GM19324 (cell line): ENCODE measurements around the gene SMCO3.

Experiments used
- ATAC-seq: cut with Tn5 transposase; IDR thresholded peaks from one replicate; pipeline ENCODE4 v1.9.1; 2021; ENCODE audit warnings: mild to moderate bottlenecking, moderate library complexity; ENCODE audit not compliant: unreplicated experiment, low FRiP score

The SMCO3 gene

DNA sequence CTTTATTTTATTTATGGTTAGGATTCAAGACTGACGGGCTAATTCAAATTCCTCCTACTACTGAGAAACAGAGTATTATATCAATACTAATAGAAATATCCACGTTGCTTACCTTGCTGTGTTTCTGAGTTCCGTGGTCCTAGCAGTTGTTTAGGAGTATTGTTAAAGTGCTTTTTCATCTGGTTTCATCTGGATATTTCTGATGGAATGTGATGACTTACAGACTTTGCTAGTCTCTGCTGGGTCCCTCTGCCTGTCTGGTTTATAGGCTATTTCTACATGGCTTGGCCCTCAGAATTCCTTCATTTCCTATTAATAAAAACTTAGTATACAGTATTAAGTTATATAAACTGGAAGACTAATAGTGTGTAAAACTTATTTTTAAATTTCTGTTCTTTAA lies at the start of gene SMCO3:
Gene SMCO3, minus strand, starts transcription at position 169 of the 400 bp plus-strand sequence. CDS start 7,502 bp downstream, outside the sequence.
- no peak for ATAC-seq

DNA sequence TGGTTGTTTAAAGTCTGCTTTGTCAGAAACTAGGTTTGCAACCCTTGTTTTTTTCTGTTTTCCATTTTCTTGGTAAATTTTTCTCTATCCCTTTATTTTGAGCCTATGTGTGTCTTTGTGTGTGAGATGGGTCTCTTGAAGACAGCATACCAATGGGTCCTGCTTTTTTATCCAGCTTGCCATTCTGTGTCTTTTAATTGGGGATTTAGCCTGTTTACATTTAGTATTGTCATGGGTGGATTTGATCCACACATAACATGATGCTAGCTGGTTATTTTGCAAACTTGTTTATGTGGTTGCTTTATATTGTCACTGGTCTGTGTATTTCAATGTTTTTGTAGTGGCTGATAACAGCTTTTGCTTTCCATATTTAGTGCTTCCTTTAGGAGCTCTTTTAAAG lies 46.5 kb upstream of the SMCO3 start:
- no peak for ATAC-seq

DNA sequence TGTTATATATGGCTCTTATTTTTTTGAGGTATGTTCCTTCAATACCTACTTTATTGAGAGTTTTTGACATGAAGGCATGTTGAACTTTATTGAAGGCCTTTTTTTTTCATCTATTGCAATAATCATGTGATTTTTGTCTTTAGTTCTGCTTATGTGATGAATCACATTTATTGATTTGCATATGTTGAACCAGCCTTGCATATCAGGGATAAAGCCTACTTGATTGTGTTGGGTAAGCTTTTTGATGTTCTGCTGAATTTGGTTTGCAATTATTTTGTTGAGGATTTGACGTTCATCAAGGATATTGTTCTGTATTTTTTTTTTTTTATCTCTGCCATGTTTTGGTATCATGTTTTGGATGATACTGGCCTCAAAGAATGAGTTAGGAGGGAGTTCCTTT lies 44.5 kb upstream of the SMCO3 start:
- no peak for ATAC-seq

GRCh38 chr12:14854586-14855183 lies 40.7 kb upstream of the SMCO3 start:
- ATAC-seq: peak; percentile 52

DNA sequence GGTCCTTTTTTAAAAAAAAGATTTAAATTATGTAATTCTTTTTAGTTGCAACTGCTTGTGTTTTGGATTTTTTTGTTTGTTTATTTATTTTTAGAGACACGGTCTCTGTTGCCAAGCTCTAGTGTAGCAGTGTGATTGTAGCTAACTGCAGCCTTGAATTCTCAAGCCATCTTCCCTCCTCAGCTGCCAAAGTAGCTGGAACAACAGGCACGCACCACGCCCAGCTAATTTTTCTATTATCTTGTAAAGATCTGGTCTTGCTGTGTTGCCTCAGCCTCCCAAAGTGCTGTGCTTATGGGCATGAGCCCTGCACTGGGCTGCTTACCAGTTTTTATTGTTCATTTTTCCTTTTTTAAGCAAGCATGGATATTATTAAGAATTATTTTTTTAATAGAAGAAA lies 40.0 kb upstream of the SMCO3 start:
- ATAC-seq: no peak

DNA sequence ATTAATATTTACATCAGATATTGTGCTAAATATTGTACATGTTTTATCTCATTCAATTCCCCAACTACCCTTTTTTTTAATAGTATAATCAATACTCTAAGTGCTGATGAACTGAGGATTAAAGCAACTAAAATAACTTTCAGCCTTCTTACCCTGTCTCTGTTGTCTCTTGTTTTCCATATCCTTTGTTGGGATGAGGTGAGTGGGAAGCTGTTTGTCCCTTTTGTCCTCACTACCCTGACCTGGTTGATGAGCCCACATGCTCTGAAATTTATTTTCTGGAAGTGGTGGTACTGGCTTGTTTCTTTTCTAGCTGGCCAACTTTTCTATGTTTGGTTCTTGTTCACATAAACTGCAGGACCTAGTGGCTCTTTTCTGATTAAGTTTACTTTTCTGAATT lies 38.9 kb upstream of the SMCO3 start:
- ATAC-seq: no peak

DNA sequence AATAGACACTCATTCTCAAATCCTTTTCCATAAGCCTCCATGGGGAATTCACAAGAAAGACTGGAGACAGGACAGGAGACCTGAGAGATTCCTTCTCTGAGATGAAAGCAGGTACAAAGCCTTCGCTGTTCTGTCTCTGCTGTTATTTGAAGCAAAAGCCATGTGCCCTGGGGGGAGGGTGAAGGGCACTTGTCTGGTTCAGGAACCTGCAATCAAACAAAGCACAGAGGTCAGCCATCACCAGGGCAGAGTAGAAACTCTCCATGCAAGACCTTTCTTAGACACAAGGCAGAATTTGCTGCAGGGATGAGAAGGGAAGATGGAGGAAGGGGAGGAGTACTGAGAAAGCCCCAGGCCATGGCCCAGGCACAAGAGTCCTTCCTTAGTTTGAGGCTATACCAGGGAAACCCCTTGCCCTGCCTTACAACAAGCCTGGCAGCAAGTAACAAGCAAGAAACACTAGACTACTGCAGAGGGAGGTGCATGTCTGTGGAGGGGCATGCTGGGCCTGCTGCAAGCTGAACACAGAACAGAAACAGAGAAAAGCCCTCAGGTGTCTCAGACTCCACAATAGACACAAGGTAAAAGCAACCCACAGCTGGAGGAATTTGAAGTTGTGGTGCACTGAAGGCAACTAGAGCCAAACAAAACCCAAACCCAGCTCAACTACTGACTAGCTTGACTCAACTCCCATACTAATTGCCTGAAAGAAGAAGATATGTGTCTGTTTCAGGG lies 37.1 kb upstream of the SMCO3 start:
- ATAC-seq: peak; percentile 76

DNA sequence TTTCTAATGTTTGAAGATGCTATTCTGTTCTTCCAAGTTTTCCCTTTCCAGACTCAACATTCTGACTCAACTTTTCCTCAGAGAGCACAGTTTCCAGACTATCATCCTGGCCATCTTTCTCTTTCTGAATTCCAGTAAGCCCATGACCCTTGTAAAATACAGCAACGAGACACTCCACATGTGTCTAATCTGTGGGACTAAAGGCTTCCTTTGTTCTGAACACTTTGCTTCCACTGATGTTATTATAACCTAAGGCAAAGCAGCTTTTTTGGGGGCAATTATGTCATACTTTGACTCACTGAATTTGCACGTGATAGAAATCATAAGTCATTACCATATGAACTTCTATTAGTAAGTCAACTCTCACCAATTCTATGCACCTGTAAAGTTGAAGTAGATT lies 35.7 kb upstream of the SMCO3 start:
- ATAC-seq: no peak

DNA sequence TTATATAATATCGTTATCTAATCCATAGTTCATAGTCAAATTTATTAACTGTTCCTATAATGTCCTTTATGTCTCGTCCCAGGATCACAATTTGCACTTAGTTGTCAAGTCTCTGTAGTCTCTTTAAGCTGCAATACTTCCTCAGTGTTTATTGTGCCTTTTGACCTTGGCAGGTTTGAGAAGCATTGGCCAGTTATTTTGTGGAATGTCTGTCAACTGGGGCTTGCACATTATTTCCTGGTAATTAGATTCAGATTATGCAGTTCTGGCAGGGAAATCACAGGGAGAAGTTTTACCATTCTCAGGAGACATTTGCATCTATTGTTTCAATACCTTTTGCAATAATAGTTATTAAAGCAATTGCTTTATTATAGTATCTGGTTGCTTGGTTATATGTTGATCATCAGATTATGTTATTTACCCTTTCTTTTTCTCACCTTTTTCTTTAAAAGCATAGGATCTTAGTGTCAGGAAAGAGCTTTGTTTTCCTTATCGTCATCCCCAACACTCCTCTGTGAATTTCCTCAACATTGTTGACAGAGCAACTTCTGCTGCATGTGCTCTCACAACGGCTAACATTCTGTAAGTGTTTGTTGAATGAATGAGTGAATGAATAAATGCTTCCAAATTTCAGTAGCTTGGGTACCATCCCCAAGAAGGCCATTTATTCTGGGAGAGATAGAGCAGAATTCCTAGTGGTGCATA lies 33.0 kb upstream of the SMCO3 start:
- no peak for ATAC-seq

- ATAC-seq: no peak
Observed at GRCh38 chr12:14846042-14846587, 32.1 kb upstream of the SMCO3 start.

GRCh38 chr12:14845350-14845750 lies 31.4 kb upstream of the SMCO3 start:
- no peak for ATAC-seq

GRCh38 chr12:14844401-14844800 lies 30.4 kb upstream of the SMCO3 start:
- no peak for ATAC-seq

- ATAC-seq: no peak
Observed at GRCh38 chr12:14843425-14843887, 29.5 kb upstream of the SMCO3 start, which contains the start of gene ART4. ART4 (minus strand) TSS chr12:14843526; CDS start chr12:14843113, 413 bp downstream.

DNA sequence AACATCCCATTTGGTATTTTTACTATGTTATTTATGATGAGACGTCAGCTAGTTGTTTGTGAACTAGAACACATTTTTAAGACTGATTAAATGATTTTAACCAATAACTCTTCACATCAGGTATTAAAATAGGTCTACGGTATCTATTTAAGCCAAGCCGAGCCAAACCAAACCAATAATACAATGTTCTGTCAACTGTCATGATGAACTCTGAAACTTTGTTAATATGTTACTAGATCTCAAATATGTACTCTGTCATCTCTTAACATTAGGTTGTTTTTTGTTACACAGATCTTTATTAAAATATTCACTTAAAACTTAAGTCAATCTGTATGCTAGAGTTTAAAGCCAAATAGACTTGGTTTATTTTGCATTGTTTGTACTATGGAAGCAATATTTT lies 28.3 kb upstream of the SMCO3 start:
- ATAC-seq: no peak

DNA sequence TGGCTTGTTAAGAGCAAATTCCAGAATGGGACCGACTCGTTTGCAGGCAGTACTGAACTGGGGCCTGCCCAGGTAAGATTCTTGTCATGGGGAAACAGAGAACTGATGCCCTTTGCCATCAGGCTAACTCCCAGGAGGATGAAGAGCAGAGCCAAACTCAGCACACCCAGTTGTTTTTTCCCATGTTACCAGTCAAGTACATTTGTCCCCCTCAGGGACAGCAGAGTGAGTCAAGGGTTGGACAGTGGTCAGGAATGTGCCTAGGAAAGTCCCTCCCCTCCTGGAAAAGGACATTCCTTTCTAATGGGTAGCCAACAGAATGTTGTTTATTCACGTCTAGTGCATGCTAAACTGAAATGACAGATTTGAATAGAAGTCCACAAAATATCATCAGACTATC lies 27.8 kb upstream of the SMCO3 start:
- no peak for ATAC-seq

- ATAC-seq: no peak
Observed at GRCh38 chr12:14840616-14841015, 26.6 kb upstream of the SMCO3 start.

- no peak for ATAC-seq
Observed at GRCh38 chr12:14839262-14839661, 25.3 kb upstream of the SMCO3 start.

GRCh38 chr12:14836336-14837210 lies 22.6 kb upstream of the SMCO3 start:
- no peak for ATAC-seq

DNA sequence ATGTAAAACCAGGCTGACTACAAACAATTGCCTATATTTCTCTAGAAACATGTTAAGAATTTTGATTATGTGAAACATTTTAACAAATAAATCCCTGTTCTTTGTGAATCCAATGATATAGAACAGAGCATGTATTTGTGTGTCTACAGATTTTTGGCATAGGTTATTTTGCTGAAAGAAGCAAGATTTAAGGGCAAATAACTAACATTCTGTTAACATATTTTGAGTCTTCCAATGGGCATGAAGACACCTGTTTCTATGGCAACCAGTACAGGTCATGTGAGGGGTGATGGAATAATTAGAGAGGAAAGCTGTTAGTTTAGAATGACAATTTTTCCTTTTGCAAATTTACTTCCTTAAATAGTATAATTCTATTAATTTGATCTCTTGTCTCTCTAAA lies 20.5 kb upstream of the SMCO3 start:
- ATAC-seq: no peak

DNA sequence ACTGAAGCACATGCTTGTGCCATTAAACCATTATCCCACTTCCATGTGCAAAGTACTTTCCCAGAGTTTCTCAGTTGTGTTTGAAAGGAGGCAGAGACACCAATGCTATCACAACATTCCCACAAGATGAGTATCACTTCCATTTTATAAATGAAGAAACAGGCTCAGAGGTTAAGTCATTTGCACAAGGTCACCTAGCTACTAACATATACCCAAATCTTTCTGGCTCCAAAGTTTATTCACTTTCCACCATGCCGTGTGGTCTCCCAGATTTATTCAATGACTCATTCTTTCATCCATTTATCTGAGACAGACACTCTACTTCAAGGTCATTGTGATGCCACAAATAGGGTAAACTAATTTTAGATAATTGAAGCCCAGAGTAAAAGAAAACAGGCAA lies 20.0 kb upstream of the SMCO3 start:
- no peak for ATAC-seq
